Activated T-helper 2 cell treated with anti-CD3 and anti-CD28 coated beads, Interferon-gamma antibody, Interleukin-2, Interleukin-4, amounts not matched to agents 10 μg/mL and 5 μg/mL and 100 μg/mL, durations not matched to agents 14 hours and 24 hours and 36 hours (primary cell): ENCODE measurements around the gene CSPG4. TPM values are rescaled to one million over a fixed set of nuclear protein-coding genes. Genes with fewer than 3 reads are reported as not detected.
"Not testable (repeated sequence)": the region's sequence is repeated elsewhere in the genome, so short reads cannot be mapped to it uniquely, and the experiment has no call there.

Experiments used
- DNase-seq: peaks from one replicate; pipeline ENCODE4 v3.0.0; 2021; ENCODE audit warnings: low spot score
- H3K27ac Mint-ChIP-seq: one replicate; pipeline ENCODE4 v1.8.0; 2021; ENCODE audit warnings: mixed read lengths
- H3K27me3 Mint-ChIP-seq: one replicate; pipeline ENCODE4 v1.8.0; 2021; ENCODE audit warnings: low read depth, mixed read lengths
- H3K36me3 Mint-ChIP-seq: one replicate; pipeline ENCODE4 v1.8.0; 2021; ENCODE audit warnings: low read depth, mixed read lengths
- H3K4me1 Mint-ChIP-seq: one replicate; pipeline ENCODE4 v1.8.0; 2021; ENCODE audit warnings: low read depth, mixed read lengths
- H3K4me3 Mint-ChIP-seq: one replicate; pipeline ENCODE4 v1.8.0; 2021; ENCODE audit warnings: low read depth, mild to moderate bottlenecking, moderate library complexity, mixed read lengths
- H3K9me3 Mint-ChIP-seq: one replicate; pipeline ENCODE4 v1.8.0; 2021; ENCODE audit warnings: mixed read lengths
- intact Hi-C: fragments of 100-400 bp; cut with micrococcal nuclease; formaldehyde crosslinking; loops from one replicate; pipeline ENCODE4 v1.15.1; 2023
- total RNA-seq: library from RNA; stranded (reverse); gene quantifications from 2 replicates; pipeline ENCODE4 v1.2.3, GENCODE V29; 2022

The CSPG4 gene
- total RNA-seq, 1 donor from 2014 or later, result 0.02 TPM

DNA sequence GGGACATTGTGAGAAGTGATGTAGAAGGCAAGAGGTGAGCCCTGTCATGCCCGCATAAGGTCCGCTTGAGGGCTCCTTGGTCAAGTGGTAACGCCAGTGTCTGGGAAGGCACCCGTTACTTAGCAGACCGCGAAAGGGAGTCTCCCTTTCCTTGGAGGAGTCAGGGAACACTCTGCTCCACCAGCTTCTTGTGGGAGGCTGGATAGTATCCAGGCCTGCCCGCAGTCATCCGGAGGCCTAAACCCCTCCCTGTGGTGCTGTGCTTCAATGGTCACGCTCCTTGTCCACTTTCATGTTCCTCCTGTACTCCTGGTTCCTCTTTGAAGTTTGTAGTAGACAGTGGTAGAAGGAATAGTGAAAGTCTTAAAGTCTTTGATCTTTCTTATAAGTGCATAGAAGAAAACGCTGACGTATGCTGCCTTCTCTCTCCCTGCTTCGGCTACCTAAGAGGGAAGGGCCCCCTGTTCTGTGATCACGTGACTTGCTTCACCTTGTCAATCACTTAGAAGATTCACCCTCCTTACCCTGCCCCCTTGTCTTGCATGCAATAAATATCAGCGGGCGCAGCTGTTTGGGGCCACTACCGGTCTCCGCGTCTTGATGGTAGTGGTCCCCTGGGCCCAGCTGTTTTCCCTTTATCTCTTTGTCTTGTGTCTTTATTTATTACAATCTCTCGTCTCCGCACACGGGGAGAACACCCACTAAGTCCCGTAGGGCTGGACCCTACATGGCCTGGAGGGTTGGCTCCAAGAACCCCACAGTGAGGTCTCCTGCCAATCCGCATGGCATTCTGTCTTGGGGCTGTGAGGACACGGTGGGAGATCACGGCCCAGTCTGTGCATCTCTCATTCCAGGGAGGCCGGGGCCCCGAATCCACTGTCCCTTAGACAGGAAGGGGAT lies 22.5 kb upstream of the CSPG4 start:
- not testable (repeated sequence) for H3K4me3 Mint-ChIP-seq, H3K4me1 Mint-ChIP-seq, DNase-seq, H3K27ac Mint-ChIP-seq, H3K36me3 Mint-ChIP-seq, H3K9me3 Mint-ChIP-seq
- intact Hi-C loops, result loop anchor here (5.0 to 10.0 kb wide), 3 partner anchors 190 to 863 kb away; partner anchors contain the start of genes SCAMP2 and SIN3A
- H3K27me3 Mint-ChIP-seq, result peaks cover 23% of the 10 kb centered on the region

- H3K36me3 Mint-ChIP-seq, result no peaks in the 10 kb centered on the region
- DNase-seq, result no peak
- intact Hi-C loops, result loop anchor here (10.0 kb wide), 1 partner anchor 191 kb away; no protein-coding TSS in a partner anchor
- peaks cover 22% of the 10 kb centered on the region for H3K27me3 Mint-ChIP-seq
- no peak overlapping the region for H3K4me3 Mint-ChIP-seq
- H3K9me3 Mint-ChIP-seq, result no peaks in the 10 kb centered on the region
- H3K27ac Mint-ChIP-seq, result no peak overlapping the region
- peaks cover 5% of the 10 kb centered on the region for H3K4me1 Mint-ChIP-seq
Measured at GRCh38 chr15:75733761-75734651, 21.4 kb upstream of the CSPG4 start.

- Mint-ChIP-seq H3K36me3 (no peaks in the 10 kb centered on the region), H3K27me3 (peaks cover 23% of the 10 kb centered on the region), H3K27ac (no peak overlapping the region)
Measured at GRCh38 chr15:75732809-75733451, 20.3 kb upstream of the CSPG4 start.

DNA sequence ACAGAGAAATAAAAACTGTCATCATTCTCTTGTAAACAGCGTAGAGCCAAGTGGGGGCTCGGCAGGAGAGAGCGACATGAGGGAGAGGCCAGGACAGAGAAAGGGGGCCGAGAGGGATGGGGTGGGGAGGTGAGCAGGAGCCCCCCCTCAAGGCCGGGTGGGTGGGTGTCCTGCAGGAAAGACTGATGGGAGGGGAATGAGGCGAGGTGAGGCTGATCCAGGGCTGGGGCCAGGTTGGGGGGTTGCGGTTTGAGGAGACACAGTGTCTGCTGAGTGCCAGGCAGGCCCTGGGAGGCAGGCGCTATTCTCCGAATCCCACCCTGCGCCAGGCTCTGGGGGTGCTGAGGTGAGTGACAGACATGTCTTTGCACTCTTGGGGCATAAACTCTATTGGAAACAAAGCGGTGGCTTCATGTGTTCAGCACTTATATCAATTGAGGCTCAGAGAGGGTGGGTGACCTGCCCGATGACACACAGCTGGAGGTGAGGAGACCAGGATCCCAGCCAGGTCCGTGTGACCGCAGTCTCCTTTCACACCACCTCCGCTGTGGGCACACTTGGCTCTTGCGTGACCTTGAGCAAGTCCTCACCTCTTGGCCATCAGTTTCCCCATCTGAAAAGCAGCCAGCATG lies 19.6 kb upstream of the CSPG4 start:
- H3K9me3 Mint-ChIP-seq, result no peaks in the 10 kb centered on the region
- no peak overlapping the region for H3K27ac Mint-ChIP-seq
- H3K27me3 Mint-ChIP-seq, result peaks cover 24% of the 10 kb centered on the region
- no peaks in the 10 kb centered on the region for H3K36me3 Mint-ChIP-seq
- peaks cover 2% of the 10 kb centered on the region for H3K4me1 Mint-ChIP-seq
- intact Hi-C loops, result loop anchor here (10.0 kb wide), 1 partner anchor 193 kb away; no protein-coding TSS in a partner anchor
- no peak for DNase-seq
- H3K4me3 Mint-ChIP-seq, result no peak overlapping the region

More at GRCh38 chr15:75732809-75733451, 20.3 kb upstream of the CSPG4 start:
- intact Hi-C loops, result loop anchor here (10.0 kb wide), 1 partner anchor 192 kb away; no protein-coding TSS in a partner anchor
- peak; percentile 52 for DNase-seq
- Mint-ChIP-seq H3K9me3 (no peaks in the 10 kb centered on the region), H3K4me1 (peaks cover 5% of the 10 kb centered on the region), H3K4me3 (no peak overlapping the region)

DNA sequence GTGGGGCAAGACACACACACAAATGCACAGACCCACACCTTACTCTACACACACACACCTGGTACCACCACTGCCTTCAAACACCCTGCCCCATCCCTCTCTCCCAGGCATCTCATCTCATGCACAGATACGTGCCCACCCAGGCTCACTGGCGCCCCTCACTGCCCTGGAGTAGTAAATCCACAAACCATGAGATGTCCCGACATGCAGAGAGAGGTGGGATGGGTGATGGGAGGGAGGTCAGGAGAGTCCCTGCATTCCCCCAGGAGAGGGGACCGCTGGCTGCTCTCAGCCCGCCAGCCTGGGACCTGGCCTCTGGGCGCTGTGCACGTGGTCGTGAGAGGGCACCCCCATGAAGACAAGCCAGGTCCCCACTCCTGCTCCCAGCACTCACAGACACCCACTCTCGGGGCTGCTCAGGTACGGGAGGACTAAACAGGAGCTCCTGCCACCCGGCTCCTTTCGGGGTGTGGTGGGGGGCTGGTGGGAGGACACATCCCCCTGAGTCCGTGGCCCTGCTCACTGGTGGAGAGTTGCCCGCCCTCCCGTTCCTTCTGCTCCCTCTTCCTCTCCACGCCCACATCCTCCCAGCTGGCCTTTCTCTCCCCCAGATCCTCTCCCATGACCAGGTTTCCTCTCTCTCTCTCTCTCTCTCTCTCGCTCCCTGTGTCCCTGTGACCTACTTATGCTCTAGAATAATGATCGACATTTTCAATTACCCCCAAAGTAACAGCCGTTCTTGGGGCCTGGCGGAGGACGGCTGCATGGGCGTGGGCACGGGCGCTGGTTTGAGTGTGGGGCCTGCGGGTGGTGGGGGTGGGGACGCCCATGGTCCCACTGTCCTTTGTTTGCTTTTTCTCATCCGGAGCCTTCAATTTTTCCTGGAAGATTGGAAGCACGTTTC lies 18.9 kb upstream of the CSPG4 start:
- peaks cover 2% of the 10 kb centered on the region for H3K4me1 Mint-ChIP-seq
- no peak overlapping the region for H3K27ac Mint-ChIP-seq
- intact Hi-C loops, result loop anchor here (10.0 kb wide), 1 partner anchor 193 kb away; no protein-coding TSS in a partner anchor
- no peak overlapping the region for H3K4me3 Mint-ChIP-seq
- H3K36me3 Mint-ChIP-seq, result no peaks in the 10 kb centered on the region
- no peak for DNase-seq
- peaks cover 18% of the 10 kb centered on the region for H3K27me3 Mint-ChIP-seq
- H3K9me3 Mint-ChIP-seq, result no peaks in the 10 kb centered on the region

DNA sequence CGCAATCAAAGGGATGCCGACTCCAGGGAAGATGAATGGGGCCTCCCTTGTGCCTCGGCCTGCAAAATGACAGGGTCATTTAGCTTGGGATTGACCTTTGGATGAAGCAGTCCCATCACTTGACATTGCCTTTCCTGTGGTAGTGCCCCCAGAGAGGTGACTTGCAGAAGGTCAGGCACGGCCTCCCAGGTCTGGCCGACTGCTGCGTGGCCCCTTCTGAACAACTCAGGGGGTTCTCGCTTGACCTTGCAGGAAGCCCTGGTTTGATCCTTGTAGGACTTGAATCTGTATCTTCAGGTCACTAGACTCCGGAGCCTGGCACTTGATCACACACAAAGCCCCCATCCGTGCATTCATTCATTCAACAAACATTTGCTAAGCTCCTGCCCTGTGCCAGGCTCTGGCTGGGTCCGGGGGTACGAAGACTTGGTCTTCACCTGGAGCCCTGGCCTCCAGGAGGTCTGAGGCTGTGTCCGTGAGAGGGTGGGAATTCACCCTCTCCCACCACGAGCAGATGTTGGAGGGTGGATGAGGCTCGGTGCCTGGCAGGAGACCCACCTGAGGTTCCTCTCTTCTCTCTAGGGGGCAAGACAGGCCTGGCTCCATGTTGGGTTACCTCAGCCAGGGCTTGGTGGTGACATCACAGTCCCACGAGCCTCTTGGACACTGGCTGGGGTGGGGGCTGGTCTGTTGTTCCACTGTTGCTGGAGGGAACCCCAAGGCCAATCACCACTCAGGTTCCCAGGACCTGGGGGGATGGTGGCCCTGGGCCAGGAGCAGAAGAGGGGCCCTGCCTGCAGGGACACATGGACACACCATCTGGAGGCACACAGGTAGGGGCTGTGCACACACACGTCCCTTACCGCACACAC lies 18.0 kb upstream of the CSPG4 start:
- H3K27me3 Mint-ChIP-seq, result peaks cover 18% of the 10 kb centered on the region
- DNase-seq, result not testable (repeated sequence)

DNA sequence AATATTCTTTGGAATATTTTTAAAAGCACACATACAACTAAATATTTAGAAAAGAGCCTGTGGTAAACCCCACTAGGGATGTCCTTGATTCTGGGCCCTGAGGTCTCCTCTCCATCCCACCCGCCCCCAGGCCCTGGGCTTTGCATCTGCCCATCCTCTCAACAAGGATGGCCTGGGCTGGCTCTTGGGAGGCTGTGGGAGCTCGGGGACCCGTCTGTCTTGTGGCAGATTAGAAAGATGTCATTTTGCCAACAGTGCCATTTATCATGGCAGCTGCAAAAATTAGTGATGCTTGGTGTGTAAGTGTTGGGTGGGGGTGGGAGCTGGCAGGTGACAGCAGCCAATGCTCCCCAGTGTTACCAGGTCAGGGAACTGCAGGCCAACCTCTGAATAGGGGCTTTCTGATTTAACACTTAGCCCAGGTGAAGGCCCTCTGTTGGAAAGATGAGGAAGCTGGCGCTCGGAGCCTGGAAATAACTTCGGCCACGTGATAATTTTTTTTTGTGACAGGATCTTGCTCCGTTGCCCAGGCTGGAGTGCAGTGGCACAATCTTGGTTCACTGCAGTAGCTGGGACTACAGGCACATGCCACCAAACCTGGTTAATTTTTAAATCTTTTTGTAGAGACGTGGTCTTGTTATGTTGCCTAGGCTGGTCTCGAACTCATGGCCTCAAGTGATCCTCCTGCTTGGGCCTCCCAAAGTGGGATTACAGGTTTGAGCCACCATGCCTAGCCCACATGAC lies 16.9 kb upstream of the CSPG4 start:
- DNase-seq, result no peak
- intact Hi-C loops, result loop anchor here (10.0 kb wide), 1 partner anchor 195 kb away; no protein-coding TSS in a partner anchor
- Mint-ChIP-seq H3K27ac (no peak overlapping the region), H3K9me3 (no peaks in the 10 kb centered on the region), H3K4me3 (no peak overlapping the region), H3K36me3 (no peaks in the 10 kb centered on the region), H3K27me3 (peaks cover 18% of the 10 kb centered on the region), H3K4me1 (peaks cover 2% of the 10 kb centered on the region)

More for the DNA sequence above, 18.0 kb upstream of the CSPG4 start:
- not testable (repeated sequence) for H3K4me3 Mint-ChIP-seq, H3K9me3 Mint-ChIP-seq, H3K36me3 Mint-ChIP-seq, H3K27ac Mint-ChIP-seq, H3K4me1 Mint-ChIP-seq
- intact Hi-C loops, result loop anchor here (10.0 kb wide), 1 partner anchor 194 kb away; no protein-coding TSS in a partner anchor

DNA sequence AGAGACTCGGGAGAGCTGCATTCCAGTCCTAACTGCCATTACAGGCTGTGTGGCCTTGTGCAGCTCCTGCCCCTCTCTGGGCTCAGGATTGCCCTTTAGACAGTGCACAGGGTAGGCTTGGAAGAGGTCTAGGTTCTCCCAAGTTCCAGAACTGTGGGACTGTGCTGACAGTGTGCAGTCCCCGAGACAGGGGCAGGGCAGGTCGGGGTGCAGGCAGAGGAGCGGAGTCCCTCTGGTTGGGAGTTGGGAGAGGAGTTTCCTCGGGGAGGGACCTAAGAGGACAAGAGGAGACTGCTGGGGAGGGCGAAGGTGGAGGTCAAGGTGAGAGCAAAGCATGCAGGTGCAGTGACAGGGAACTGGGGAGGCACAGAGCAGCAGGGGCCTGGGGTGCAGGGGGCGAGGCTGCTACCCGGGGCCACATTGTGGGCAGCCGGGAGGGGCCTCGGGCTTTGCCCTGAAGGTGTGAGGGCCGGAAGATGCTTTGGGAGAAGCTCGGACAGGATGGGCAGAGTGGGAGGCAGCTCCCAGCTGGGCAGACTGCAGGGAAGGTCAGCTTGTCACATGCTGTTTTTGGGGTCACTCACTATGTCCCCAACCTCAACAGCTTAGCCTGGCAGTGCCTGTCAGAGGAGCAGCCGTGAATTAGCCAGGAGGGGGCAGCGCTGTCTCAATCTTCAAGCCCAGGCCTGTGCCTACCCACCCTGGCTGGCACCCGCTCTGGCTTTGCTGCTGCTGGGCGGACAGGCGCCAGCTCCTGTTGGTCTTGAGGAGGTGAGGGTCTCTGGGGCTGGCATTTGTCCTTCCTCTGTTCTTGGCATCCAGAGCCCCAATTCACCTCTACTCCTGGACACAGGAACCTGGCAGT lies 15.4 kb upstream of the CSPG4 start:
- H3K27ac Mint-ChIP-seq, result no peak overlapping the region

GRCh38 chr15:75727031-75727531 lies 14.4 kb upstream of the CSPG4 start:
- H3K4me1 Mint-ChIP-seq, result no peaks in the 10 kb centered on the region
- DNase-seq, result no peak
- intact Hi-C loops, result no loop called here
- H3K9me3 Mint-ChIP-seq, result no peaks in the 10 kb centered on the region
- H3K27ac Mint-ChIP-seq, result no peak overlapping the region
- H3K4me3 Mint-ChIP-seq, result no peak overlapping the region
- H3K36me3 Mint-ChIP-seq, result no peaks in the 10 kb centered on the region
- H3K27me3 Mint-ChIP-seq, result peaks cover 18% of the 10 kb centered on the region

More for the DNA sequence above, 15.4 kb upstream of the CSPG4 start:
- H3K27me3 Mint-ChIP-seq, result peaks cover 18% of the 10 kb centered on the region
- no peaks in the 10 kb centered on the region for H3K36me3 Mint-ChIP-seq
- H3K4me3 Mint-ChIP-seq, result no peak overlapping the region
- intact Hi-C loops, result loop anchor here (1.0 kb wide), 1 partner anchor 74 kb away; no protein-coding TSS in a partner anchor
- H3K4me1 Mint-ChIP-seq, result peaks cover 2% of the 10 kb centered on the region
- peak; percentile 43 for DNase-seq
- H3K9me3 Mint-ChIP-seq, result no peaks in the 10 kb centered on the region
